Adrenal gland (tissue), 12 donors: ENCODE results near the gene RBMXL2. TPM values are rescaled to one million over a fixed set of nuclear protein-coding genes. Genes with fewer than 3 reads are reported as not detected.

ENCODE experiments used
- DNase-seq, 7 donors: peaks; one replicate each; pipeline ENCODE4 v3.0.0-alpha.2; 2019 to 2020
- H3K27ac ChIP-seq, 5 donors: fragments of 200-600 bp; sonication (generic) in 4 of 5; 1 replicate in 3 of 5; 2 replicates in 2 of 5; pipeline versions ENCODE4 v1.5.1 to v1.8.0; 2016 to 2020; ENCODE audit warnings: mild to moderate bottlenecking in 1 of 5
- H3K27me3 ChIP-seq: fragments of 200-600 bp; 2 replicates; pipeline ENCODE4 v1.8.0; 2021
- H3K36me3 ChIP-seq, 2 donors: fragments of 200-600 bp; replicated peaks in 1 of 2; 1 replicate in 1 of 2; 2 replicates in 1 of 2; pipeline versions ENCODE4 v1.5.1 to v1.8.0; 2018 to 2022
- H3K4me1 ChIP-seq, 2 donors: fragments of 200-600 bp; replicated peaks in 1 of 2; 1 replicate in 1 of 2; 2 replicates in 1 of 2; pipeline versions ENCODE4 v1.5.1 to v1.8.0; 2018 to 2021
- H3K4me3 ChIP-seq, 4 donors: fragments of 200-600 bp; sonication (generic) in 3 of 4; one replicate each; pipeline ENCODE4 v1.5.1; 2016 to 2018
- H3K9me3 ChIP-seq, 3 donors: fragments of 200-600 bp; sonication (generic) in 1 of 3; replicated peaks in 1 of 3; 1 replicate in 2 of 3; 2 replicates in 1 of 3; pipeline versions ENCODE4 v1.5.1 to v1.8.0; 2016 to 2021
- POLR2A ChIP-seq, 2 donors: fragments of 450-650 bp; IDR thresholded peaks; one replicate each; pipeline ENCODE4 v1.6.1; 2017; ENCODE audit warnings: antibody characterized with exemption in 2 of 2, mild to moderate bottlenecking in 2 of 2, moderate library complexity in 1 of 2
- WGBS, 4 donors: extraction: QIAGEN DNeasy Blood & Tissue Kit in 2 of 4; methylation state at CpG; one replicate each; pipeline versions ENCODE4 v1.1.5 to v1.1.7; 2013 to 2017; 5-methylcytosine and 5-hydroxymethylcytosine counted together
- intact Hi-C, 2 donors: fragments of 100-400 bp; cut with DNase I; formaldehyde crosslinking; loops; one replicate each; pipeline versions ENCODE4 v1.14.1 to v1.15.0; 2022 to 2023
- polyA plus RNA-seq, 3 donors: library from polyadenylated mRNA; stranded (reverse); fragments of 200-250 nt in 2 of 3; fragments of 350-450 nt in 1 of 3; fragmentation: Illumina TruSeq in 1 of 3; extraction: RNeasy Lipid Tissue Mini Kit (QIAGEN cat#74804) in 1 of 3; gene quantifications; one replicate each; pipeline ENCODE4 v1.2.3, GENCODE V29; 2013 to 2014
- total RNA-seq, 9 donors: library from RNA; depleted of rRNA in 4 of 9; stranded (reverse); fragments of >200 nt in 4 of 9; fragments of 120-200 nt in 1 of 9; fragmentation: NEBNext Ultra II Directional in 1 of 9; extraction: Animal tissue kit (Norgen Biotek cat#: 25700) in 1 of 9; gene quantifications; one replicate each; pipeline versions ENCODE4 v1.1.0 to v1.2.4, GENCODE V29; 2013 to 2023
- TF ChIP-seq, protein P1 (sequence below), 6 experiments: fragments of 450-650 bp in 4 of 6; fragments of 200-600 bp in 2 of 6; sonication (generic) in 1 of 6; IDR thresholded peaks; 1 replicate in 5 of 6; 2 replicates in 1 of 6; pipeline versions ENCODE4 v1.5.1 to v1.8.0; 2016 to 2021; ENCODE audit warnings: antibody characterized with exemption in 6 of 6, mild to moderate bottlenecking in 2 of 6, moderate library complexity in 1 of 6
- donor health status: healthy with polysubstance abuse.
- donor health status: Bipolar disorder and iron deficiency.
- donor health status: DM: yes; HTN: yes; CAD: no.
- donor health status: DM: no; HTN: no; CAD: no.
- donor health status: DM: no; HTN: no; CAD: no.
- donor health status: DM: yes; HTN: yes; CAD: no.

RBMXL2 gene
- total and polyA plus RNA-seq, 12 donors = 0.03 to 0.06 TPM; not detected in 10

DNA sequence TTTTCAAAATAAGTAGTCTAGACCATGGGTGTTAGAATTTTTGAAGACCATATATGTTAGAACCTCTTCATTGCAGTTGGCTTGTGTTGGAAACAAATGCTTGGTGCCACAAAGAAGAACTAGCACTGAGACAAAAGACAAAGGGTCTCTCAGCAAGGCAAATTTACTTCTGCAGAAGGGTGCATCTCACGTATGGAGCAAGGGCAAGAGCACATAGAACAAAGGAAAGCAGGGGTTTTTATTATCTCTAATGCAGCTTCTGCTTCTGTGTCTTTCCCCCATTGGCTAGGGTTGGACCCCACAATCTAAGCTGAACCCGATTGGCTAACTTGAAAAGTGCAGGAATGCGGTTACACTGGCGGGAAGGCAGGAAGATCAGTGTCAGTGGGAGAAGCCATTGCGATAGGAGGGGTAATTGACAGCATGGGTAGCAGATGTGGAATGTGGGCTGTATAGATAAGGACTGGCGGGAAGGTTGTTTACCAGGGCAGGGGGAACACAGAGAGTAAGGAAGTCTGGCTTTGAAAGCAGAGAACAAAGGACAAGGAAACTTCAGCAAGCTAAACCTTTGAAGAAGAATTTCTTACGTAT lies 9.2 kb upstream of the RBMXL2 start:
- intact Hi-C loops = no loop called here

DNA sequence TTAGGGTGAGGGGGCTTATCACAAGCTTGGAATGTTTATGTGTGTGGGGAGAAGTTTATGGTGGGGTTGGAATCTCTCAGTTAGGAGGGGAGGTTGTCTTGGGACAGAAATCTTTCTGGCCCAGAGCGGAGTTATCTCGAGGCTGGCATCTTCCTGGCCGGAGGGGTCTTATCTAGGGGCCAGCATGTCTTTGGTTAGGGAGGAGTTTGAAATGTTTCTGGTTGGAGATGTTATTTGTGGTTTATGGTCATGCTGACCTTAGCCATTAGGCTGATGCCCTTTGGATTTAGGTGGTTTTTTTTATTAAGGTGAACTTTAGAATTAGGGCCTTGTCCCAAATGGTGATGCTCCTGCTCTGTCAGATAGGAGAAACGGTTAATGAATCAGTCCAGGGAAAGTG lies 7.9 kb upstream of the RBMXL2 start:
- TF ChIP-seq, protein P1, sequence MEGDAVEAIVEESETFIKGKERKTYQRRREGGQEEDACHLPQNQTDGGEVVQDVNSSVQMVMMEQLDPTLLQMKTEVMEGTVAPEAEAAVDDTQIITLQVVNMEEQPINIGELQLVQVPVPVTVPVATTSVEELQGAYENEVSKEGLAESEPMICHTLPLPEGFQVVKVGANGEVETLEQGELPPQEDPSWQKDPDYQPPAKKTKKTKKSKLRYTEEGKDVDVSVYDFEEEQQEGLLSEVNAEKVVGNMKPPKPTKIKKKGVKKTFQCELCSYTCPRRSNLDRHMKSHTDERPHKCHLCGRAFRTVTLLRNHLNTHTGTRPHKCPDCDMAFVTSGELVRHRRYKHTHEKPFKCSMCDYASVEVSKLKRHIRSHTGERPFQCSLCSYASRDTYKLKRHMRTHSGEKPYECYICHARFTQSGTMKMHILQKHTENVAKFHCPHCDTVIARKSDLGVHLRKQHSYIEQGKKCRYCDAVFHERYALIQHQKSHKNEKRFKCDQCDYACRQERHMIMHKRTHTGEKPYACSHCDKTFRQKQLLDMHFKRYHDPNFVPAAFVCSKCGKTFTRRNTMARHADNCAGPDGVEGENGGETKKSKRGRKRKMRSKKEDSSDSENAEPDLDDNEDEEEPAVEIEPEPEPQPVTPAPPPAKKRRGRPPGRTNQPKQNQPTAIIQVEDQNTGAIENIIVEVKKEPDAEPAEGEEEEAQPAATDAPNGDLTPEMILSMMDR (IDR thresholded peaks at IDR 0.05) = no peak
- TF ChIP-seq POLR2A (IDR thresholded peaks at IDR 0.05) = no peak
- no peak for DNase-seq
- Histone ChIP-seq H3K9me3 (no peaks in the 10 kb centered on the region), H3K27ac (no peak overlapping the region), H3K36me3 (no peaks in the 10 kb centered on the region), H3K4me3 (no peak overlapping the region), H3K4me1 (no peaks in the 10 kb centered on the region), H3K27me3 (no peaks in the 10 kb centered on the region)
- intact Hi-C loops = no loop called here
- 70 to 83% (median 77%) methylated on average over 4 of the region's 4 CpGs for WGBS, 4 donors

More for the DNA sequence above, 9.2 kb upstream of the RBMXL2 start:
- Histone ChIP-seq H3K36me3 (no peaks in the 10 kb centered on the region), H3K4me3 (no peak overlapping the region), H3K9me3 (no peaks in the 10 kb centered on the region), H3K4me1 (no peaks in the 10 kb centered on the region), H3K27ac (no peak overlapping the region), H3K27me3 (no peaks in the 10 kb centered on the region)
- TF ChIP-seq, protein P1 (IDR thresholded peaks at IDR 0.05) = no peak
- TF ChIP-seq POLR2A (IDR thresholded peaks at IDR 0.05) = no peak
- WGBS, 4 donors = 73 to 85% (median 81%) methylated on average over 7 of the region's 7 CpGs
- no peak for DNase-seq

DNA sequence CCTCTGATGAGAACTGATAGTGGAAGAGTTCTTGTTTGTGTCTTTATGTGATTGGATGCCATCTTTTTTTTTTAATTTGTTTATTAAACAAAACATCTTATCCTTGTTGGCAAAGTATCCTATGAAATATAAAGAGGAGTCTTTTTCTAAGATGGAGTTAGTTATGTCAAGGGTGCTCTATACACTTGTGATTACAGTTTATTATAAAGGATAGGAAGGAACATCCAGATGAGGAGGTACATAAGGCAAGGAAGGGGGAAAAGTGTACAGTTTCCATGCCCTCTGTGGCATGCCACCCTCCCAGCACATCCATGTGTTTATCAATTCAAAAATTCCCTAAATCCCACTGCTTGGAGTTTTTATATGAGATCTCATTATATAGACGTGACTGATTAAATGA lies 7.4 kb upstream of the RBMXL2 start:
- 30 to 80% (median 76%) methylated on average over 1 of the region's 1 CpG for WGBS, 4 donors
- no peaks in the 10 kb centered on the region for H3K36me3 ChIP-seq
- intact Hi-C loops = no loop called here

DNA sequence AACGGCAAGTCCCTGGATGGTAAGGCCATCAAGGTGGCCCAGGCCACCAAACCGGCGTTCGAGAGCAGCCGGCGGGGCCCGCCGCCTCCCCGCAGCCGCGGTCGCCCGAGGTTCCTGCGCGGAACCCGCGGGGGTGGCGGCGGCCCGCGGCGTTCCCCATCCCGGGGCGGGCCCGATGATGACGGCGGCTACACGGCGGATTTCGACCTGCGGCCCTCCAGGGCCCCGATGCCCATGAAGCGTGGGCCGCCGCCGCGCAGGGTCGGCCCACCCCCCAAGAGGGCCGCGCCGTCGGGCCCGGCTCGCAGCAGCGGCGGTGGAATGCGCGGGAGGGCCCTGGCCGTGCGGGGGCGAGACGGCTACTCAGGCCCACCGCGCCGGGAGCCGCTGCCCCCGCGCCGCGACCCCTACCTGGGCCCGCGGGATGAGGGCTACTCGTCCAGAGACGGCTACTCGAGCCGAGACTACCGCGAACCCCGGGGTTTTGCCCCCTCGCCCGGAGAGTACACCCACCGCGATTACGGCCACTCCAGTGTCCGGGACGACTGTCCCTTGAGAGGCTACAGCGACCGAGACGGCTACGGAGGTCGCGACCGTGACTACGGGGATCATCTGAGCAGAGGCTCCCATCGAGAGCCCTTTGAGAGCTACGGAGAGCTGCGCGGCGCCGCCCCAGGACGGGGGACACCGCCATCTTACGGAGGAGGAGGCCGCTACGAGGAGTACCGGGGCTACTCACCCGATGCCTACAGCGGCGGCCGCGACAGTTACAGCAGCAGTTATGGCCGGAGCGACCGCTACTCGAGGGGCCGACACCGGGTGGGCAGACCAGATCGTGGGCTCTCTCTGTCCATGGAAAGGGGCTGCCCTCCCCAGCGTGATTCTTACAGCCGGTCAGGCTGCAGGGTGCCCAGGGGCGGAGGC lies 792 bp downstream of the RBMXL2 start:
- TF ChIP-seq, protein P1 (IDR thresholded peaks at IDR 0.05) = no peak
- no peak for TF ChIP-seq POLR2A (IDR thresholded peaks at IDR 0.05)
- Histone ChIP-seq H3K27ac (no peak overlapping the region), H3K9me3 (no peaks in the 10 kb centered on the region), H3K27me3 (peaks cover 10% of the 10 kb centered on the region), H3K36me3 (no peaks in the 10 kb centered on the region), H3K4me1 (no peaks in the 10 kb centered on the region), H3K4me3 (no peak overlapping the region)
- WGBS, 4 donors = 78 to 91% (median 83%) methylated on average over 47 to 111 of the region's 111 CpGs
- intact Hi-C loops = no loop called here
- no peak for DNase-seq

More for the DNA sequence above, 7.4 kb upstream of the RBMXL2 start:
- no peak overlapping the region for H3K4me3 ChIP-seq
- H3K4me1 ChIP-seq = no peaks in the 10 kb centered on the region
- DNase-seq = no peak
- no peak overlapping the region for H3K27ac ChIP-seq
- H3K9me3 ChIP-seq = no peaks in the 10 kb centered on the region
- TF ChIP-seq, protein P1 (IDR thresholded peaks at IDR 0.05) = no peak
- TF ChIP-seq POLR2A (IDR thresholded peaks at IDR 0.05) = no peak
- no peaks in the 10 kb centered on the region for H3K27me3 ChIP-seq
